K562 (cell line): ENCODE data around the gene DPAGT1.
A peak's percentile ranks its signal among the peaks of the same experiment; 100 is the strongest.

Experiments used
- ADNP ChIP-seq: fragments of 200-800 bp; sonication (Bioruptor generic); IDR thresholded peaks from 2 replicates; pipeline ENCODE4 v1.6.1; 2016; ENCODE audit warnings: missing genetic modification characterization, missing compliant biosample characterization
- E2F6 ChIP-seq, 2 experiments: IDR thresholded peaks; 2 replicates each; pipeline ENCODE4 v1.6.1; 2011; ENCODE audit warnings: borderline replicate concordance in 1 of 2, control low read depth in 1 of 2, low read depth in 1 of 2, low read length in 1 of 2, mild to moderate bottlenecking in 1 of 2, mixed read lengths in 1 of 2, moderate library complexity in 1 of 2; ENCODE audit not compliant: insufficient read depth in 1 of 2, insufficient read length in 1 of 2, poor library complexity in 1 of 2, severe bottlenecking in 1 of 2; ENCODE audit errors: extremely low read depth in 1 of 2
- GATAD2A ChIP-seq: fragments of 450-650 bp; IDR thresholded peaks from 2 replicates; pipeline ENCODE4 v1.6.1; 2017
- HDAC1 ChIP-seq, 2 experiments: fragments of 450-650 bp; IDR thresholded peaks; 2 replicates each; pipeline ENCODE4 v1.6.1; 2016 to 2017; ENCODE audit warnings: inconsistent platforms in 1 of 2, mild to moderate bottlenecking in 1 of 2, moderate library complexity in 1 of 2
- HNRNPUL1 ChIP-seq: fragments of 200-400 bp; formaldehyde crosslinking; IDR thresholded peaks from 2 replicates; pipeline ENCODE4 v1.6.1; 2017; ENCODE audit warnings: low read length
- JUNB ChIP-seq: fragments of 450-650 bp; formaldehyde crosslinking; conservative IDR thresholded peaks from 2 replicates; pipeline ENCODE4 v1.4.0; 2020; ENCODE audit warnings: mild to moderate bottlenecking
- KLF10 ChIP-seq: fragments of 250-450 bp; sonication (Bioruptor Pico); IDR thresholded peaks from 2 replicates; pipeline ENCODE4 v1.6.1; 2021; ENCODE audit warnings: matching md5 sums
- ZFP36 ChIP-seq: fragments of 150-350 bp; IDR thresholded peaks from 2 replicates; pipeline ENCODE4 v1.6.1; 2018; ENCODE audit warnings: low read length, low read depth; ENCODE audit not compliant: partially characterized antibody
- TF ChIP-seq, protein P1 (sequence below): fragments of 250-450 bp; sonication (Bioruptor Pico); IDR thresholded peaks from 2 replicates; pipeline ENCODE4 v1.4.0; 2020; ENCODE audit warnings: mild to moderate bottlenecking, moderate library complexity
- TF ChIP-seq, protein P2 (sequence below), 3 experiments: IDR thresholded peaks in 2 of 3; conservative IDR thresholded peaks in 1 of 3; 2 replicates each; pipeline ENCODE4 v1.5.1; 2011 to 2012; ENCODE audit warnings: low read length in 3 of 3, mild to moderate bottlenecking in 3 of 3, control low read depth in 2 of 3, improper control_type of control experiment in 1 of 3, inconsistent platforms in 1 of 3, low read depth in 1 of 3, mixed read lengths in 1 of 3, moderate library complexity in 1 of 3; ENCODE audit not compliant: insufficient read depth in 2 of 3

GRCh38 chr11:119084663-119085436 lies 16.8 kb downstream of the DPAGT1 start, which contains the start of gene HMBS:
- TF ChIP-seq HDAC1 (IDR thresholded peaks at IDR 0.05) (peak in 1 of 2 experiments; percentile 81; a peak in 1 of 4 replicates), JUNB (CRISPR knock-in tag) (no peak), KLF10 (no peak), ZFP36 (no peak), GATAD2A (no peak), HNRNPUL1 (no peak), E2F6 (IDR thresholded peaks at IDR 0.05; ENCODE audit: borderline replicate concordance in 1 of 2, extremely low read depth in 1 of 2, insufficient read depth in 1 of 2, insufficient read length in 1 of 2, low read depth in 1 of 2, low read length in 1 of 2, poor library complexity in 1 of 2, severe bottlenecking in 1 of 2) (peak; percentile 89 to 94), ADNP (no peak)
- TF ChIP-seq, protein P1, sequence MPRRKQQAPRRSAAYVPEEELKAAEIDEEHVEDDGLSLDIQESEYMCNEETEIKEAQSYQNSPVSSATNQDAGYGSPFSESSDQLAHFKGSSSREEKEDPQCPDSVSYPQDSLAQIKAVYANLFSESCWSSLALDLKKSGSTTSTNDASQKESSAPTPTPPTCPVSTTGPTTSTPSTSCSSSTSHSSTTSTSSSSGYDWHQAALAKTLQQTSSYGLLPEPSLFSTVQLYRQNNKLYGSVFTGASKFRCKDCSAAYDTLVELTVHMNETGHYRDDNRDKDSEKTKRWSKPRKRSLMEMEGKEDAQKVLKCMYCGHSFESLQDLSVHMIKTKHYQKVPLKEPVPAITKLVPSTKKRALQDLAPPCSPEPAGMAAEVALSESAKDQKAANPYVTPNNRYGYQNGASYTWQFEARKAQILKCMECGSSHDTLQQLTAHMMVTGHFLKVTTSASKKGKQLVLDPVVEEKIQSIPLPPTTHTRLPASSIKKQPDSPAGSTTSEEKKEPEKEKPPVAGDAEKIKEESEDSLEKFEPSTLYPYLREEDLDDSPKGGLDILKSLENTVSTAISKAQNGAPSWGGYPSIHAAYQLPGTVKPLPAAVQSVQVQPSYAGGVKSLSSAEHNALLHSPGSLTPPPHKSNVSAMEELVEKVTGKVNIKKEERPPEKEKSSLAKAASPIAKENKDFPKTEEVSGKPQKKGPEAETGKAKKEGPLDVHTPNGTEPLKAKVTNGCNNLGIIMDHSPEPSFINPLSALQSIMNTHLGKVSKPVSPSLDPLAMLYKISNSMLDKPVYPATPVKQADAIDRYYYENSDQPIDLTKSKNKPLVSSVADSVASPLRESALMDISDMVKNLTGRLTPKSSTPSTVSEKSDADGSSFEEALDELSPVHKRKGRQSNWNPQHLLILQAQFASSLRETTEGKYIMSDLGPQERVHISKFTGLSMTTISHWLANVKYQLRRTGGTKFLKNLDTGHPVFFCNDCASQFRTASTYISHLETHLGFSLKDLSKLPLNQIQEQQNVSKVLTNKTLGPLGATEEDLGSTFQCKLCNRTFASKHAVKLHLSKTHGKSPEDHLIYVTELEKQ (CRISPR knock-in tag), result no peak
- TF ChIP-seq, protein P2, sequence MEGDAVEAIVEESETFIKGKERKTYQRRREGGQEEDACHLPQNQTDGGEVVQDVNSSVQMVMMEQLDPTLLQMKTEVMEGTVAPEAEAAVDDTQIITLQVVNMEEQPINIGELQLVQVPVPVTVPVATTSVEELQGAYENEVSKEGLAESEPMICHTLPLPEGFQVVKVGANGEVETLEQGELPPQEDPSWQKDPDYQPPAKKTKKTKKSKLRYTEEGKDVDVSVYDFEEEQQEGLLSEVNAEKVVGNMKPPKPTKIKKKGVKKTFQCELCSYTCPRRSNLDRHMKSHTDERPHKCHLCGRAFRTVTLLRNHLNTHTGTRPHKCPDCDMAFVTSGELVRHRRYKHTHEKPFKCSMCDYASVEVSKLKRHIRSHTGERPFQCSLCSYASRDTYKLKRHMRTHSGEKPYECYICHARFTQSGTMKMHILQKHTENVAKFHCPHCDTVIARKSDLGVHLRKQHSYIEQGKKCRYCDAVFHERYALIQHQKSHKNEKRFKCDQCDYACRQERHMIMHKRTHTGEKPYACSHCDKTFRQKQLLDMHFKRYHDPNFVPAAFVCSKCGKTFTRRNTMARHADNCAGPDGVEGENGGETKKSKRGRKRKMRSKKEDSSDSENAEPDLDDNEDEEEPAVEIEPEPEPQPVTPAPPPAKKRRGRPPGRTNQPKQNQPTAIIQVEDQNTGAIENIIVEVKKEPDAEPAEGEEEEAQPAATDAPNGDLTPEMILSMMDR (IDR thresholded peaks at IDR 0.05 in 2 of 3, conservative IDR thresholded peaks at IDR 0.05 in 1 of 3; ENCODE audit: insufficient read depth in 2 of 3, low read depth in 1 of 3, low read length in 3 of 3), result no peak
